ENCODE data around the gene CYP4B1. TPM values are rescaled to one million over a fixed set of nuclear protein-coding genes. Genes with fewer than 3 reads are reported as not detected.
"Not testable (repeated sequence)": the region's sequence is repeated elsewhere in the genome, so short reads cannot be mapped to it uniquely, and the experiment has no call there.

The CYP4B1 gene
- 1 to 10 TPM in 3 of 6 donors, under 1 TPM in 2, not detected in 1; 0.25 to 5.8 (median 1.0) TPM for total RNA-seq
- 1 to 10 TPM; 2.3 to 3.0 TPM for polyA plus RNA-seq

GRCh38 chr1:46798810-46799209, at the start of gene CYP4B1:
TSS of gene CYP4B1 (plus strand) at chr1:46799046. CDS start at chr1:46799082, 36 bp downstream.
- DNase-seq (peak in 1 of 6 donors; percentile 37), ATAC-seq (peak in 3 of 4 donors; percentile 45 to 66 (median 60)), FAIRE-seq (no peak)
- H3K27me3 ChIP-seq: no peaks in the 10 kb centered on the region
- H3K9me3 ChIP-seq: no peaks in the 10 kb centered on the region
- no peak within 1 kb of the TSS for H3K4me3 ChIP-seq
- H3K4me1 ChIP-seq: no peaks in the 10 kb centered on the region
- intact Hi-C loops (cut with DNase I): no loop called here
- no peak for TF ChIP-seq CTCF (IDR thresholded peaks at IDR 0.05)
- 52 to 61% methylated on average over 4 of the region's 4 CpGs for WGBS, 2 donors
- no peaks in the 10 kb centered on the region for H3K36me3 ChIP-seq
- no peak within 1 kb of the TSS for H3K27ac ChIP-seq

- Histone ChIP-seq H3K4me3 (no peak overlapping the region), H3K27me3 (no peaks in the 10 kb centered on the region), H3K9me3 (no peaks in the 10 kb centered on the region), H3K27ac (no peak overlapping the region), H3K36me3 (no peaks in the 10 kb centered on the region), H3K4me1 (no peaks in the 10 kb centered on the region)
- whole genome bisulfite sequencing, 2 donors: 83 to 87% methylated on average over 1 of the region's 1 CpG
- DNase-seq: no peak
- no peak for TF ChIP-seq CTCF (IDR thresholded peaks at IDR 0.05)
- no peak for FAIRE-seq
- ATAC-seq: no peak
- intact Hi-C loops (cut with DNase I): loop anchor here in 1 of 3 donors (10.0 kb wide), 1 partner anchor 245 kb away; no protein-coding TSS in a partner anchor
Observed at GRCh38 chr1:46749404-46749803, 49.4 kb upstream of the CYP4B1 start.

GRCh38 chr1:46749921-46750404, 48.9 kb upstream of the CYP4B1 start:
- Histone ChIP-seq H3K27me3 (no peaks in the 10 kb centered on the region), H3K36me3 (no peaks in the 10 kb centered on the region), H3K9me3 (no peaks in the 10 kb centered on the region), H3K4me3 (no peak overlapping the region), H3K4me1 (no peaks in the 10 kb centered on the region), H3K27ac (no peak overlapping the region)
- no peak for TF ChIP-seq CTCF (IDR thresholded peaks at IDR 0.05)
- intact Hi-C loops (cut with DNase I): loop anchor here in 1 of 3 donors (10.0 kb wide), 1 partner anchor 245 kb away; no protein-coding TSS in a partner anchor
- DNase-seq: no peak
- ATAC-seq: peak in 1 of 4 donors; percentile 7
- 39 to 49% methylated on average over 7 of the region's 7 CpGs for WGBS, 2 donors
- no peak for FAIRE-seq

GRCh38 chr1:46753985-46754384, 44.9 kb upstream of the CYP4B1 start:
- intact Hi-C loops (cut with DNase I): no loop called here
- ATAC-seq (no peak), DNase-seq (no peak), FAIRE-seq (no peak)
- H3K4me3 ChIP-seq: no peak overlapping the region
- no peak overlapping the region for H3K27ac ChIP-seq
- no peaks in the 10 kb centered on the region for H3K9me3 ChIP-seq
- no peaks in the 10 kb centered on the region for H3K36me3 ChIP-seq
- 33 to 44% methylated on average over 1 of the region's 1 CpG for WGBS, 2 donors
- TF ChIP-seq CTCF (IDR thresholded peaks at IDR 0.05): no peak
- H3K27me3 ChIP-seq: no peaks in the 10 kb centered on the region
- H3K4me1 ChIP-seq: peaks cover 7 to 15% (median 10%) of the 10 kb centered on the region in 3 donors

GRCh38 chr1:46754707-46755106, 44.1 kb upstream of the CYP4B1 start:
- H3K36me3 ChIP-seq; DNase-seq; intact Hi-C loops (cut with DNase I); H3K4me3 ChIP-seq; H3K27me3 ChIP-seq; FAIRE-seq; H3K9me3 ChIP-seq: not testable (repeated sequence)
- H3K27ac ChIP-seq: peak overlapping the region in 3 of 4 donors; percentile 52 to 71 (median 58)
- H3K4me1 ChIP-seq: peaks cover 7 to 15% (median 10%) of the 10 kb centered on the region in 3 donors
- peak in 3 of 4 donors; percentile 8 to 49 (median 41) for ATAC-seq
- WGBS, 2 donors: 33 to 44% methylated on average over 4 of the region's 4 CpGs

Measured in pancreas (tissue), 10 donors.